ENCODE measurements around the gene RIT1.
"Not testable (repeated sequence)": the region's sequence is repeated elsewhere in the genome, so short reads cannot be mapped to it uniquely, and the experiment has no call there.

Gene RIT1

DNA sequence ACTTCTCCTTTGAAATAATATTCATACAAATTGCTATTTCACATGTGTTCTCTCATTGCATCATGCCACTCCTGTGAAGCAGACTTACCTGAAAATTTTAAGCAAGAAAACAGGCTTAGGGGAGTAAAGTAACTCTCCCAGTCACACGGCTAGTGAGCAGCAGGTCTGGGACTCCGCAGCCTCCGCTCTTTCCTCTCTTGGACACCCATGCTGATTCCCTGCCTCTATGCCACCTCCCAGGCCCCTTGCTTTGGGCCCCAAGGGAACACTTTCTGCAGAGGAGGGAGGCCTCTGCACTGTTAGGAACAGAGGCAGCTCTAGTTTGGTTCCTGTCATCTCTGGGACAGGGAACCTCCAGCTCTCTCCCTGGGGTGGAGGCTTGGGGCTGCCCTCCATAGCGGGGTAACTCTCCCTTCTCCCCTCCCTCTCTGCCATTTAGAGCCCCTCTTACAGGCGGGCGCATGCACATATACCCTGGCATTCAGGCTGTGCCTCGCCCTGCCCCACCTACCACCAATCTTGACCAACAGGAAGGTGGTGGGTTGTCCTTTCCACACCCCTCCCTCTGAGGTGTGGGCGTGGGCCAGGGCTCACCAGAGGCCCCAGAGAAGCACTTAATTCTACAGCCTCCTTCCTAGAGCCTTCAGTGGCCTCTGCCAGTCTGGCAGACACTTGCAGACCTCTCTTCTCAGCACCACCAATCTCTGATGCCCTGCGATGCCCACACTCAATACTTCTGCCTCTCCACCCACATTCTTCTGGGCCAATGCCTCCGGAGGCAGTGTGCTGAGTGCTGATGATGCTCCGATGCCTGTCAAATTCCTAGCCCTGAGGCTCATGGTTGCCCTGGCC lies 30.1 kb upstream of the RIT1 start, which contains the start of gene RXFP4:
Gene RXFP4 (plus strand): TSS at position 646 of the 852 bp plus-strand sequence. CDS start 72 bp downstream, at position 718.
- no peak within 1 kb of the TSS for H3K4me3 Mint-ChIP-seq
- no peaks in the 10 kb centered on the region for H3K9me3 Mint-ChIP-seq
- H3K4me1 Mint-ChIP-seq: peaks cover 52% of the 10 kb centered on the region
- peaks cover 42% of the 10 kb centered on the region for H3K36me3 Mint-ChIP-seq
- DNase-seq (ENCODE audit: low spot score in 2 of 2): peak in 1 of 2 donors; percentile 60
- no peak for ATAC-seq
- H3K27ac Mint-ChIP-seq: peak within 1 kb of the TSS; percentile 79

GRCh38 chr1:155940482-155940992 lies 29.4 kb upstream of the RIT1 start:
- DNase-seq (ENCODE audit: low spot score in 2 of 2) (no peak), ATAC-seq (peak; percentile 35)
- no peak overlapping the region for H3K4me3 Mint-ChIP-seq
- H3K9me3 Mint-ChIP-seq: no peaks in the 10 kb centered on the region
- peaks cover 46% of the 10 kb centered on the region for H3K4me1 Mint-ChIP-seq
- H3K36me3 Mint-ChIP-seq: peaks cover 35% of the 10 kb centered on the region
- peak overlapping the region; percentile 79 for H3K27ac Mint-ChIP-seq

- Mint-ChIP-seq H3K9me3 (no peaks in the 10 kb centered on the region), H3K27ac (no peak overlapping the region), H3K4me3 (no peak overlapping the region), H3K36me3 (peaks cover 25% of the 10 kb centered on the region), H3K4me1 (peaks cover 35% of the 10 kb centered on the region)
- ATAC-seq (no peak), DNase-seq (ENCODE audit: low spot score in 2 of 2) (peak in 1 of 2 donors; percentile 60)
Observed at GRCh38 chr1:155938220-155938627, 27.1 kb upstream of the RIT1 start.

- Mint-ChIP-seq H3K4me1 (peaks cover 23% of the 10 kb centered on the region), H3K27ac (no peak overlapping the region), H3K4me3 (no peak overlapping the region), H3K9me3 (no peaks in the 10 kb centered on the region), H3K36me3 (no peaks in the 10 kb centered on the region)
- DNase-seq (ENCODE audit: low spot score in 2 of 2): peak in 1 of 2 donors; percentile 55
- ATAC-seq: no peak
Observed at GRCh38 chr1:155934936-155935590, 23.9 kb upstream of the RIT1 start.

DNA sequence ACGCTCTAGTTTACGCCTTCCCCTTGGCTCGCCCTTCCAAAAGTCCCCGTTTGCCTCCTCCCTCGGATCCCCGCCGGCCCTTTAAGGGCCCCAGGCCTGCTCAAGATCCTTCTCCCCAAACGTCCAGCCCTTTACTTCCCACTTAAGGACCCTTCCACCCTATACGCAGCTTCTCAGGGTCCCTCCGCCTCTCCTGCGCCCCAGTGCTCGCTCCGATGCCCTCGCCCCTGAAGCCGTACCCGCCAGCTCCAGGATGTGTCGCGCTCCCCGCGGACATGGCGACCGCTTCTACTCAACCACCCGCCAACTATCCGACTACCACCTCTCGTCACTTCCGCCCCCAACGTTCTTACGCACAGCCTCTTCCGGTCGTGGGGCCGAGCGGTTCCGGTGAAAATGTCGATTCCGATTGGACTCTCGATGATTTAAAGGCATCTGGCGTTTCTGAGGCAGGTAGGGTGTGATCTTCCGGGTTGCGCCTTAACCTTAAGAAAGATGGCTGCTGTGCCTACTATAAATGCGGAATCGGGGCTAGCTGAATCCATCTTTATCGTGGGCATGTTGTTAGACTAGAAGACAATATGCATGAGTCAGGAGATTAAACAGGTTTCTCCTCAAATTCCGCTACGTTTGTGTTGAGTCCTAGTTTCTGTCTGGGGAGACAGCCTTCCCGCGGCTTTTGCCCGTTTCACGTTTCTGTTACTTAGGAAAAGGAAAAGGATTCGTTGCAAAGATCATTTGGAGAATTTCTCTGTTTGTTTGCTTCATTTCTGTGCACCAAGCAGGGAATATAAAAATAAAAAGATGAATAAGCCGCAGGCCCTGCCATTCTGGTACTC lies 23.2 kb upstream of the RIT1 start, which contains the start of gene KHDC4:
Gene KHDC4 (minus strand): TSS at position 317 of the 839 bp plus-strand sequence. CDS start 40 bp downstream, at position 277.
- peak; percentile 98 for ATAC-seq
- H3K4me1 Mint-ChIP-seq: peaks cover 26% of the 10 kb centered on the region
- H3K9me3 Mint-ChIP-seq: no peaks in the 10 kb centered on the region
- no peak within 1 kb of the TSS for H3K4me3 Mint-ChIP-seq
- H3K36me3 Mint-ChIP-seq: no peaks in the 10 kb centered on the region
- peak; percentile 74 to 93 for DNase-seq (ENCODE audit: low spot score in 2 of 2)
- no peak within 1 kb of the TSS for H3K27ac Mint-ChIP-seq

- no peaks in the 10 kb centered on the region for H3K36me3 Mint-ChIP-seq
- DNase-seq (ENCODE audit: low spot score in 2 of 2): no peak
- H3K27ac Mint-ChIP-seq: no peak overlapping the region
- no peaks in the 10 kb centered on the region for H3K9me3 Mint-ChIP-seq
- H3K4me1 Mint-ChIP-seq: peaks cover 30% of the 10 kb centered on the region
- ATAC-seq: no peak
- no peak overlapping the region for H3K4me3 Mint-ChIP-seq
Observed at GRCh38 chr1:155933591-155934096, 22.5 kb upstream of the RIT1 start.

DNA sequence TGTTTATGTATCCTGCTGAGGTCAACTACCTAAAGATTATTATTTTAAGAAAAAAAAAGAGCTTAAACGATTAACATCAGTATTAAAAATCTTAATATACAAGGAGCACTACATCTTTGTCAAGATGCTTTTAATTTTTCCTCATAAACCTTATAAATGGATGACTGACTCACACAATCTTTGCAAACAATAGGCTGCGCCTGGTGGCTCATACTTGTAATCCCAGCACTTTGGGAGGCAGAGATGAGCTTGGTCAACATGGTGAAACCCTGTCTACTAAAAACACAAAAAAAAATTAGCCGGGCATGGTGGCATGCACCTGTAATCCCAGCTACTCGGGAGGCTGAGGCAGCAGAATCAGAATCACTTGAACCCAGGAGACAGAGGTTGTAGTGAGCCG lies 21.3 kb upstream of the RIT1 start:
- Mint-ChIP-seq H3K4me1 (peaks cover 23% of the 10 kb centered on the region), H3K27ac (no peak overlapping the region)
- DNase-seq (ENCODE audit: low spot score in 2 of 2): no peak

DNA sequence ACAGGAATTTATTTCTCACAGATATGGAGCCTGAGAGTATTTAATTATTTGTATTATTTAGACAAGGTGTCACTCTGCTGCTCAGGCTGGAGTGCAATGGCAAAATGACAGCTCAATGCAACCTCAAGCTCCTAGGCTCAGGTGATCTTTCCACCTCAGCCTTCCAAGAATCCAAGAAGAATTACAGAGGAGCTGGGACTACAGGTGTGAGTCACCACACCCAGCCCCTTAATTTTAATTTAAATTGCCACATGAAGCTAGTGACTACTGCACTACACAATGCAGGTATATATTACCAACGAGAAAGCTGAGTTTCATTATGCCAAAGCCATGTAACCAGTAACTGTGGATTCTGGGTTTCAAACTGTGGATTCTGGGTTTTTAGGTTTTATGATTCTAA lies 20.9 kb upstream of the RIT1 start:
- DNase-seq (ENCODE audit: low spot score in 2 of 2) (no peak), ATAC-seq (no peak)
- H3K4me1 Mint-ChIP-seq: peaks cover 23% of the 10 kb centered on the region
- no peaks in the 10 kb centered on the region for H3K9me3 Mint-ChIP-seq
- no peaks in the 10 kb centered on the region for H3K36me3 Mint-ChIP-seq
- no peak overlapping the region for H3K27ac Mint-ChIP-seq
- no peak overlapping the region for H3K4me3 Mint-ChIP-seq

More for the DNA sequence above, 21.3 kb upstream of the RIT1 start:
- no peaks in the 10 kb centered on the region for H3K9me3 Mint-ChIP-seq
- H3K4me3 Mint-ChIP-seq: no peak overlapping the region
- no peaks in the 10 kb centered on the region for H3K36me3 Mint-ChIP-seq
- ATAC-seq: no peak

- Mint-ChIP-seq H3K36me3 (no peaks in the 10 kb centered on the region), H3K9me3 (no peaks in the 10 kb centered on the region), H3K4me1 (peaks cover 23% of the 10 kb centered on the region), H3K27ac (peak overlapping the region; percentile 79), H3K4me3 (no peak overlapping the region)
- DNase-seq (ENCODE audit: low spot score in 2 of 2): no peak
- no peak for ATAC-seq
Observed at GRCh38 chr1:155931332-155932038, 20.3 kb upstream of the RIT1 start.

DNA sequence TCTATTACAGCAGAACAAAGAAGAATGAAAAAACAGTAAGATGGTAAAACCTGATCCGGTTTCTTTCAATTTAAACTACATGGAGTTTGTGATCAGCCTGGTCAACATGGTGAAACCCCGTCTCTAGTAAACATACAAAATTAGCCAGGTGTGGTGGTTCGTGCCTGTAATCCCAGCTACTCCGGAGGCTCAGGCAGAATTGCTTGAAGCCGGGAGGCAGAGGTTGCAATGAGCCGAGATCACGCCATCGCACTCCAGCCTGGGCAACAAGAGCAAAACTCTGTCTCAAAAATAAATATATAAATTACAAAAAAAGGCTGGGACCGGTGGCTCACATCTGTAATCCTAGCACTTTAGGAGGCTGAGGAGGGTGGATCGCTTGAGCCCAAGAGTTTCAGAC lies 19.6 kb upstream of the RIT1 start:
- ATAC-seq; DNase-seq (ENCODE audit: low spot score in 2 of 2): not testable (repeated sequence)

DNA sequence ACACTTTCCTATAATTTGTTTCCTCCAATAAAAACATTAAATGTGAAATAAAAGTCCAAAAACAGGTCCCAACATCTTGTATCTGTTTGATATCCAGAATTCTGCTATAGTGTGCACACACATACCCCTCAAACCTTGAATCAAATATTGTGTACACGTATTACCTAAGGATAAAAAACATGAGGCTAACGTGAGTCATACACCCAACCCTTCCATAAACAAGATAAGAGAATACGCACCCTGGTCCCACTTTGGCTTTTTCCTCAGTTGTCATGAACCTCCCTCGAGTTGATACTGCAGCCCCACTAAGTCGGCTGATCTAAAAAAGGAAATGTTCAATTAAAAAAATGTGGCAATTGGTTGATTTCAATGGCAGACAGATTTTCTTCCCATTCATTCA lies 17.9 kb upstream of the RIT1 start:
- no peak for DNase-seq (ENCODE audit: low spot score in 2 of 2)
- no peak overlapping the region for H3K27ac Mint-ChIP-seq

More for the DNA sequence above, 19.6 kb upstream of the RIT1 start:
- not testable (repeated sequence) for H3K36me3 Mint-ChIP-seq, H3K4me3 Mint-ChIP-seq, H3K9me3 Mint-ChIP-seq
- peak overlapping the region; percentile 79 for H3K27ac Mint-ChIP-seq
- H3K4me1 Mint-ChIP-seq: peaks cover 23% of the 10 kb centered on the region

GRCh38 chr1:155925506-155925905 lies 14.4 kb upstream of the RIT1 start:
- ATAC-seq (no peak), DNase-seq (ENCODE audit: low spot score in 2 of 2) (no peak)
- Mint-ChIP-seq H3K4me3 (no peak overlapping the region), H3K4me1 (peaks cover 21% of the 10 kb centered on the region), H3K36me3 (no peaks in the 10 kb centered on the region), H3K27ac (peak overlapping the region; percentile 54), H3K9me3 (no peaks in the 10 kb centered on the region)

More for the DNA sequence above, 17.9 kb upstream of the RIT1 start:
- H3K9me3 Mint-ChIP-seq: no peaks in the 10 kb centered on the region
- peaks cover 23% of the 10 kb centered on the region for H3K4me1 Mint-ChIP-seq
- no peaks in the 10 kb centered on the region for H3K36me3 Mint-ChIP-seq
- H3K4me3 Mint-ChIP-seq: no peak overlapping the region
- no peak for ATAC-seq

- Mint-ChIP-seq H3K4me1 (peaks cover 7% of the 10 kb centered on the region), H3K9me3 (no peaks in the 10 kb centered on the region), H3K27ac (no peak overlapping the region), H3K4me3 (no peak overlapping the region), H3K36me3 (no peaks in the 10 kb centered on the region)
- DNase-seq (ENCODE audit: low spot score in 2 of 2) (no peak), ATAC-seq (no peak)
Observed at GRCh38 chr1:155920717-155921116, 9.6 kb upstream of the RIT1 start.

GRCh38 chr1:155919801-155920200 lies 8.7 kb upstream of the RIT1 start:
- Mint-ChIP-seq H3K4me1 (peaks cover 7% of the 10 kb centered on the region), H3K27ac (no peak overlapping the region), H3K36me3 (no peaks in the 10 kb centered on the region), H3K4me3 (no peak overlapping the region), H3K9me3 (no peaks in the 10 kb centered on the region)
- no peak for ATAC-seq
- DNase-seq (ENCODE audit: low spot score in 2 of 2): no peak

Measured in stimulated activated effector memory CD8-positive, alpha-beta T cell treated with anti-CD3 and anti-CD28 coated beads, Interleukin-12 subunit alpha, Interleukin-12 subunit beta, amount 100 ng/mL, for 72 hours (primary cell).